HEK293 (cell line): ENCODE measurements around the gene RANGAP1.

Source experiments
- CTCF ChIP-seq: fragments of 450-650 bp; formaldehyde crosslinking; IDR thresholded peaks from 2 replicates; pipeline ENCODE4 v1.5.1; 2016; ENCODE audit warnings: missing biosample characterization, missing genetic modification characterization
- ZFP37 ChIP-seq: fragments of 450-650 bp; formaldehyde crosslinking; IDR thresholded peaks from 2 replicates; pipeline ENCODE4 v1.5.1; 2016; ENCODE audit warnings: missing biosample characterization, missing genetic modification characterization
- ZNF335 ChIP-seq: fragments of 450-650 bp; formaldehyde crosslinking; conservative IDR thresholded peaks from 2 replicates; pipeline ENCODE4 v1.5.1; 2016; ENCODE audit warnings: missing biosample characterization, missing genetic modification characterization
- ZNF423 ChIP-seq: fragments of 450-650 bp; formaldehyde crosslinking; IDR thresholded peaks from 2 replicates; pipeline ENCODE4 v1.5.1; 2016; ENCODE audit warnings: missing biosample characterization, missing genetic modification characterization
- ZNF548 ChIP-seq: fragments of 450-650 bp; formaldehyde crosslinking; IDR thresholded peaks from 2 replicates; pipeline ENCODE4 v1.5.1; 2016; ENCODE audit warnings: missing biosample characterization, missing genetic modification characterization
- ZNF776 ChIP-seq: fragments of 450-650 bp; formaldehyde crosslinking; IDR thresholded peaks from 2 replicates; pipeline ENCODE4 v1.5.0; 2017; ENCODE audit warnings: missing biosample characterization, missing genetic modification characterization, borderline replicate concordance
- ZNF777 ChIP-seq: fragments of 450-650 bp; formaldehyde crosslinking; IDR thresholded peaks from 2 replicates; pipeline ENCODE4 v1.5.1; 2017; ENCODE audit warnings: missing biosample characterization, missing genetic modification characterization, borderline replicate concordance
- ZNF837 ChIP-seq: fragments of 450-650 bp; formaldehyde crosslinking; IDR thresholded peaks from 2 replicates; pipeline ENCODE4 v1.5.1; 2016; ENCODE audit warnings: missing biosample characterization, missing genetic modification characterization
- TF ChIP-seq, protein P1 (sequence below): fragments of 450-650 bp; formaldehyde crosslinking; IDR thresholded peaks from 2 replicates; pipeline ENCODE4 v1.5.1; 2016; ENCODE audit warnings: missing biosample characterization, missing genetic modification characterization
- TF ChIP-seq, protein P2 (sequence below): fragments of 450-650 bp; formaldehyde crosslinking; IDR thresholded peaks from 2 replicates; pipeline ENCODE4 v1.5.1; 2016; ENCODE audit warnings: missing biosample characterization, missing genetic modification characterization

- TF ChIP-seq ZNF335 (tag by site-specific recombination) (no peak), ZFP37 (no peak), CTCF (tag by site-specific recombination) (no peak), ZNF837 (tag by site-specific recombination) (no peak), ZNF548 (tag by site-specific recombination) (no peak), ZNF777 (tag by site-specific recombination) (no peak), ZNF776 (tag by site-specific recombination) (no peak), ZNF423 (tag by site-specific recombination) (no peak)
- TF ChIP-seq, protein P1, sequence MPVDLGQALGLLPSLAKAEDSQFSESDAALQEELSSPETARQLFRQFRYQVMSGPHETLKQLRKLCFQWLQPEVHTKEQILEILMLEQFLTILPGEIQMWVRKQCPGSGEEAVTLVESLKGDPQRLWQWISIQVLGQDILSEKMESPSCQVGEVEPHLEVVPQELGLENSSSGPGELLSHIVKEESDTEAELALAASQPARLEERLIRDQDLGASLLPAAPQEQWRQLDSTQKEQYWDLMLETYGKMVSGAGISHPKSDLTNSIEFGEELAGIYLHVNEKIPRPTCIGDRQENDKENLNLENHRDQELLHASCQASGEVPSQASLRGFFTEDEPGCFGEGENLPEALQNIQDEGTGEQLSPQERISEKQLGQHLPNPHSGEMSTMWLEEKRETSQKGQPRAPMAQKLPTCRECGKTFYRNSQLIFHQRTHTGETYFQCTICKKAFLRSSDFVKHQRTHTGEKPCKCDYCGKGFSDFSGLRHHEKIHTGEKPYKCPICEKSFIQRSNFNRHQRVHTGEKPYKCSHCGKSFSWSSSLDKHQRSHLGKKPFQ (tag by site-specific recombination): no peak
- TF ChIP-seq, protein P2, sequence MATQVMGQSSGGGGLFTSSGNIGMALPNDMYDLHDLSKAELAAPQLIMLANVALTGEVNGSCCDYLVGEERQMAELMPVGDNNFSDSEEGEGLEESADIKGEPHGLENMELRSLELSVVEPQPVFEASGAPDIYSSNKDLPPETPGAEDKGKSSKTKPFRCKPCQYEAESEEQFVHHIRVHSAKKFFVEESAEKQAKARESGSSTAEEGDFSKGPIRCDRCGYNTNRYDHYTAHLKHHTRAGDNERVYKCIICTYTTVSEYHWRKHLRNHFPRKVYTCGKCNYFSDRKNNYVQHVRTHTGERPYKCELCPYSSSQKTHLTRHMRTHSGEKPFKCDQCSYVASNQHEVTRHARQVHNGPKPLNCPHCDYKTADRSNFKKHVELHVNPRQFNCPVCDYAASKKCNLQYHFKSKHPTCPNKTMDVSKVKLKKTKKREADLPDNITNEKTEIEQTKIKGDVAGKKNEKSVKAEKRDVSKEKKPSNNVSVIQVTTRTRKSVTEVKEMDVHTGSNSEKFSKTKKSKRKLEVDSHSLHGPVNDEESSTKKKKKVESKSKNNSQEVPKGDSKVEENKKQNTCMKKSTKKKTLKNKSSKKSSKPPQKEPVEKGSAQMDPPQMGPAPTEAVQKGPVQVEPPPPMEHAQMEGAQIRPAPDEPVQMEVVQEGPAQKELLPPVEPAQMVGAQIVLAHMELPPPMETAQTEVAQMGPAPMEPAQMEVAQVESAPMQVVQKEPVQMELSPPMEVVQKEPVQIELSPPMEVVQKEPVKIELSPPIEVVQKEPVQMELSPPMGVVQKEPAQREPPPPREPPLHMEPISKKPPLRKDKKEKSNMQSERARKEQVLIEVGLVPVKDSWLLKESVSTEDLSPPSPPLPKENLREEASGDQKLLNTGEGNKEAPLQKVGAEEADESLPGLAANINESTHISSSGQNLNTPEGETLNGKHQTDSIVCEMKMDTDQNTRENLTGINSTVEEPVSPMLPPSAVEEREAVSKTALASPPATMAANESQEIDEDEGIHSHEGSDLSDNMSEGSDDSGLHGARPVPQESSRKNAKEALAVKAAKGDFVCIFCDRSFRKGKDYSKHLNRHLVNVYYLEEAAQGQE: no peak
Observed at GRCh38 chr22:41290262-41291221, 4.6 kb upstream of the RANGAP1 start.
